GM19193 (cell line): ENCODE measurements around the gene KRTAP13-4.

ENCODE experiments used
- POLR2A ChIP-seq: IDR thresholded peaks from 4 replicates; pipeline ENCODE4 v1.6.1; 2011; ENCODE audit not compliant: insufficient read depth, insufficient read length; ENCODE audit errors: extremely low read depth

KRTAP13-4 gene, protein sequence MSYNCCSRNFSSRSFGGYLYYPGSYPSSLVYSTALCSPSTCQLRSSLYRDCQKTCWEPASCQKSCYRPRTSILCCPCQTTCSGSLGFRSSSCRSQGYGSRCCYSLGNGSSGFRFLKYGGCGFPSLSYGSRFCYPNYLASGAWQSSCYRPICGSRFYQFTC

DNA sequence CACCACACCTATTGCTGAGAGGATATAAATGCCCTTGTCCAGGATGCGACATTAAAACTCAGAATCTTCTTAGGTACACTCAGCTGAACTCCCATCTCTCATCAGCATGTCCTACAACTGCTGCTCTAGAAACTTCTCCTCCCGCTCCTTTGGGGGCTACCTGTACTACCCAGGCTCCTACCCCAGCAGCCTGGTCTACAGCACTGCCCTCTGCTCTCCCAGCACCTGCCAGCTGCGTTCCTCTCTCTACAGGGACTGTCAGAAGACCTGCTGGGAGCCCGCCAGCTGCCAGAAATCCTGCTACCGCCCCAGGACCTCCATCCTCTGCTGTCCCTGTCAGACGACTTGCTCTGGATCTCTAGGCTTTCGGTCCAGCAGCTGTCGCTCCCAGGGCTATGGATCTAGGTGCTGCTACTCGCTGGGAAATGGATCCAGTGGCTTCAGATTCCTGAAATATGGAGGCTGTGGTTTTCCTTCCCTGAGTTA is at the start of gene KRTAP13-4:
Gene KRTAP13-4 (plus strand): TSS at position 51 of the 486 bp plus-strand sequence. CDS start 56 bp downstream, at position 107.
- no peak for TF ChIP-seq POLR2A

DNA sequence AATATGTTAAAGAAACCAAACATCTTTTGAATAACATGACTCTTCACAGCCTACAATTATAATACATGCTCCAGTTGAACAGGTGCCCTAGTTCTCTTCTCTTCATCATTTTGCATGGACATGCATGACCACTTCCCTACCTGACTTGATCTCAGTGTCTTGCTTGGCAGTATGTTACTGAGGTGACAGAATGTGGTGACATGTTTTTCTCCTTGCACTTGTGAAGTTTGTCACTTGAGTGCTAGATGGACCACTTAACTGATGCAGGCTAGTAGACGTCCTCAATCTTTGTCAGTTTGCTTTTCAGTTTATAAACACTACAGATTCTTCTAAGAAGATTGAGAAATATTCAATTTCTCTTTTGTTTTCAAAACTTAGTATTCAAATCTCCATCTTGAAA is 47.8 kb upstream of the KRTAP13-4 start:
- no peak for TF ChIP-seq POLR2A

DNA sequence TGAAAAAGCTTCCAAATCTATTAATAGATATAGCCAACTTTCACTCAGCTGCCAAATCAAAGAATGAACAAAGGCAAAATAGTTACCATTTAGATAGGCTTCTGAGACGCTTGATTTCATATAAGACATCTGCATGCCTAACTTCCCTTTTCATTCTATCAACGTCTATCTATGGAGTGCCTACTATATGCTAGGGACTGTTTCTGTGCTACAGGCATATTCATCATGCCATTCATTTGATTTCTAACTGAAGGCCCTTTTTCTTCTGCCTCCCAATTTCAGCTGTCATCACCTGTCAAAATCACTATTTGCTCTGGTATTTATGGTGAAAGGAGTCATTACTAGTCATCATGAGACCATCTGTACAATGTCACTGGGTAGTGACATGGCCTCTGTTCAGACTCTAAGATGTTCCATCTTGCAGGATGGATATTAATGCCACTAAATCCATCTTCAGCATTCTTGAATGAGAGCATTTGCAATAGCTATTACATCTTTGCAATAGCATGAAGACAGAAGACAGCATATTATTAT is 38.5 kb upstream of the KRTAP13-4 start:
- no peak for TF ChIP-seq POLR2A

DNA sequence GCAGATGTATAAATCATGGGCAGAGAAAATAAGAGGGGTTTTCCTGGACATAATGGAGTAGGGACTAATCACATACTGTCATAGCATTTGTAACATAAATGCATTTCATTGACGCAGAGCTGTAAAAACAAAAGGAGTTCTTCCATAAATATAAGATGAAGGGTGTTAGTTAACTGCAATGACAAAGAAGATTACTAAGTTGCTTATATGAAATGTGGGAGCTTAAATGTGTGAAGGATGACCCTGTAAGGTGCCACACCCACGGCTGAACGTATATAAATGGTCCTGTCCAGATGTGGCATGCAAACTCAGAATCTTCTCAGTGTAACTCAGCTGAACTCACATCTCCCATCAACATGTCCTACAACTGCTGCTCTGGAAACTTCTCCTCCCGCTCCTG is 34.3 kb upstream of the KRTAP13-4 start, which contains the start of gene KRTAP13-1:
Gene KRTAP13-1 (plus strand): TSS at position 301 of the 400 bp plus-strand sequence. CDS start 56 bp downstream, at position 357.
- TF ChIP-seq POLR2A: no peak

DNA sequence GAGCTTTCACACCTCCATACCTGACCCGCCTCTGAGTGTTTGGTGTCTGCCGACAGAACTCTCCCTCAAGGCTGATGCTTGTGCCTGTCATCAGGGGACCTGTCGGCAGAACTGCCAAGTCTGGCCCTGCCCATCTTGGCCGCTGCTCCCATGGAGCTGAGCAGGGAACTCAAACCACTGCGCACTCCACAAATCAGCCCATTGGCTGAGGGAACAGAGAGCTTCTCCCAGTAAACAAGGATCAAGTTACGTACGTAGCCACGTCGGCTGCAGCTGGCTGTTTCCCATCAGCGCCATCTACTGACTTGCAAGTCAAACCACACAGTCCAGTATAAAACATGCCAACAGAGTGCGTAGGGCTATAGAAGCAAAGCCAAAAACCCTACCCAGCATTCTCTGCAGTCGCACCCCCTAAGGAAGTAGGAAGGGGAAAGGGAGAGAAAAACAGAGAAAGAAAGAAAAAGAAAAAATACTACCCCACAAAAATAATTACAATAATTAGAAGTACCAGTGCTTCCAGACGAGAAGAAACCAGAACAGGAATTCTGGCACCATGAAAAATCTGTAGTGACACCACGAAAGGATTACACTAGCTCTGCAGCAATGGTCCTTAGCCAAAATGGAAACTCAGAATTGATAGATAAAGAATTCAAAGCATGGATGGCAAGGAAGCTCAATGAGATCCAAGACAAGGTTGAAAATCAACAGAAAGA is 21.1 kb upstream of the KRTAP13-4 start:
- no peak for TF ChIP-seq POLR2A

DNA sequence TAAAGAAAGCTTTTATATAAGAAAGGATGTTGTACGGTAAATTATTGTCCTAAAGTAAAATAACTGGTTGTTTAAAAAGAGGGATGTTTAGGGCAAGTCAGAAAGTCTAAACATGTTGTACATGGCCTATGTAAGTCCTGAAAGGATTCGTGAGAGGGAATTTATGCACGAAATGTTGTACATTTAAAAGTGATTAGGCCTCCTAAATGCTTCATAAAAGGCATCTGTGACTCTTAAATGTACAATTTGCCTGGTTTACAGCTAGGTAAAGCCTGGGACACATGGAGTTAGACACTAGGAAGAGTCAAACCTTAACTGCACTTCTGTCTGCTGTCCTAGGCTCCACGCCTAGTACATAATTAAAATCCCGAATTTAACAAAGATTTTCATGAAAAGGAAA is 14.0 kb upstream of the KRTAP13-4 start:
- no peak for TF ChIP-seq POLR2A

DNA sequence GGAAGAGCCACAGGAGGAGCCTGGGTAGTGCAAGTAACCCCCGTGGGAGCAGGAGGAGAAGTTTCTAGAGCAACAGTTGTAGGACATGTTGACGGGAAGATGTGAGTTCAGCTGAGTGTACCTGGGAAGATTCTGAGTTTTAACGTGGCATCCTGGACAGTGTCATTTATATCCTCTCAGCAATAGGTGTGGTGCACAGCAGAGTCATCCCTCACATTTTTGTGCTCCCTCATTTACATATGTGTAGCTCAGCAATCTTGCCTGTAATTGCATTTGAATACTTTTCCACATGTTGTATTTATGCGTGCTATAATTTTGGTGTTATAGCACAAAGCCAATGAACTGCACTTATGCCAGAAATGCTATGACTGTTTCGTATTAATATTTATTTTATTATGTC is 4.2 kb upstream of the KRTAP13-4 start, which contains the start of gene KRTAP13-3:
Gene KRTAP13-3 (minus strand): TSS at position 101 of the 400 bp plus-strand sequence. CDS start 14 bp downstream, at position 87.
- no peak for TF ChIP-seq POLR2A

DNA sequence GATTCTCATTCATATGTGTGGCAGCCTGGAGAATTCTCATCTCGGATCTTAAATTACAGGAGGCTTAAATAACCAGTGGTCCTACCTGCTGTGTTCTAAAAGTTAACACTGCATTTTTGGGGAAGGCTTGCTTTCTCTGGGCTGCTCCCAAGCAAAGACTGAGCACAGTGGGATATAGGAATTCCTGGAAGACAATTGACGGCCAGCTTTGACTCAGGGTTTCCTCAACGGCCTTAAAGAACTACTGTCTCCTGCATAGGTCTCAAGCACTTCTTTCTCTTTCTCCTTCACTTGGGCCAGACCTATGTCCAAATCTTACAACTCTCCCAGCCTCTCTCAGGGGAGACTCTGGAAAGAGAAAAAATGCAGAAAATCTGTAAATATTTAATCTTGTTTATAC is 3.3 kb upstream of the KRTAP13-4 start:
- TF ChIP-seq POLR2A: no peak

DNA sequence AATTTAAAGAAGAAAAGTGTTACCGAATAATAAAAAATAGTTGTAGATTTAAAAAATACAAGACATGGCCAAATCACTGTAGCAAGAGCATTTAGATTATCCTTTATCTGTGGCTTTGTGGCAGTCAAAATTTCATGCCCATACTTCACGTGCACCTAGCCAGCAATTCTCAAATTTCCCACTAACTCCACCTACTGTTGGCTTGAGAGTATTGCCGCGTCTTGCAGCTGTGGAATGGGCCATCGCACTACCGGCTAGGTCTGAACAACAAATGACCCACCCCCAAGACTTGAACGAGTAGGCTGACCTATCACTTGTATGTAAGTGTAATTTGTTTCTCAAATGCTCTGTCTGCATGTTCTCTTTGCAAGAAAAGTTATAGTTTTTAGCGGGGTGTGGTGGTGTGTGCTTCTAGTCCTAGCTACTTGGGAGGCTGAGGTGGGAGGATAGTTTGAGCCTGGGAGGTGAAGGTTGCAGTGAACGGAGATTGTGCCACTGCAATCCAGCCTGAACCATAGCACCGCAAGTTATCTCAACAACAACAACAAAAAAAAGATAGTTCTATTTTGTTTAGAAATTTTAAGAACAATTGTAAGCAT is 4.1 kb downstream of the KRTAP13-4 start:
- no peak for TF ChIP-seq POLR2A

DNA sequence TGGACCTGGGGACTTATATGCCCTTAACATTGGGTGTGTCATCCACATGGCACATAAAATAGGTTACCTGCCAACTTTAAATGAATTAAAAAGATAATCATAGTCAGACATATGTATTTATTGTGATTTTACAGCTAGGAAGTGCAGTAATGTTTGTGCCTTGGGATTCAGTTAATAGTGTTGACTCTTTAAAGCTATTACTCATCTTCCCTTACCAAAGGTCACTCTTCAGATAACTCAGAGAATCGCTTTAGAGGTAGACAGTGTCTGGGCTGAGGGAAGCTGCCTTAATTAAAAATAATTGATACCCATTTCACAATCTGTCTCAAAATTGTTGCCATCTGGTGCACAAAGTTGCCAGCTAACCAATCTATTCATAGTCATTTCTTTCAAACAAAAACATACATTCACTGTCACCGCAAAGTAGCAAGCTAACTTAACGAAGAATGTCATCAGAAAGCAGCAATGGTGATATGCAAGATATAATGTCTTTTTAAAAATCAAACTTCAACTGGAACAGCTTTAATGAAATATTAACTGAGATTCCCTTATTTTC is 7.1 kb downstream of the KRTAP13-4 start:
- TF ChIP-seq POLR2A: no peak

DNA sequence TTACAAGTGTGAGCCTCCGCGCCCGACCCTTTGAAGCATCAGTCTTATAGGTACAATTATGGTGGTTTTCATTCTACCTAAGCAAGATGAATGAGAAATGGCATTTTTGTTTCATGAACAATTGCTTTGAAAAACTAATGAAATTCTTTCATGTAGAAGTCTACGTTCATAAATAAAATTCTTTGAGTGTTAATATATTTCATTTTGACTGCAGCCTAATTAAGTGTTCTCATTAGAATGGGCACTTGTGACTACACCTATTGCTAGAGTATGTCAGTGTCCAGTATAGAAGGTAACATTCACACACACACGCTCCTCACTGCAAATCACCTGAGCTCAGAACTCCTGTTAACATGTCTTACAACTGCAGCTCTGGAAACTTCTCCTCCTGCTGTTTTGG is 10.0 kb downstream of the KRTAP13-4 start, which contains the start of gene KRTAP15-1:
Gene KRTAP15-1 (plus strand): TSS at position 301 of the 400 bp plus-strand sequence. CDS start 53 bp downstream, at position 354.
- TF ChIP-seq POLR2A: no peak

DNA sequence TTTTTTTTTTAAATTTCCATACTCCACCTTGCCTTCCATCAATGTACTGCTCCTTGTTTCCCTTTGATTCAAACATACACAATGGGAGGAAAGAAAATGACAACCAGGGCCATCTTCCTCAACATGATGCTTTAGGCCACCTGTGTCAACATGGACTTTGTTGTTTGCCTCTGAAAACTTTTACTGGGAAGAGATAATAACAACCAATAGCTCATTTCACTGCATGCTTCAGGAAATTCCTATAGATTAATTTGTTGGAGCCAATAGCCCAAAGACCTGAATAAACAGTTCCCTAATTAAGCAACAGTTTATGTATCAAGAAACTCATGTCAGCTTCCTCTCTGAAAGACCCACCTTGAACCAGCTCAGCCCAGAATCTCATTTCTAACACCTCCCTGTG is 13.2 kb downstream of the KRTAP13-4 start:
- TF ChIP-seq POLR2A: no peak

DNA sequence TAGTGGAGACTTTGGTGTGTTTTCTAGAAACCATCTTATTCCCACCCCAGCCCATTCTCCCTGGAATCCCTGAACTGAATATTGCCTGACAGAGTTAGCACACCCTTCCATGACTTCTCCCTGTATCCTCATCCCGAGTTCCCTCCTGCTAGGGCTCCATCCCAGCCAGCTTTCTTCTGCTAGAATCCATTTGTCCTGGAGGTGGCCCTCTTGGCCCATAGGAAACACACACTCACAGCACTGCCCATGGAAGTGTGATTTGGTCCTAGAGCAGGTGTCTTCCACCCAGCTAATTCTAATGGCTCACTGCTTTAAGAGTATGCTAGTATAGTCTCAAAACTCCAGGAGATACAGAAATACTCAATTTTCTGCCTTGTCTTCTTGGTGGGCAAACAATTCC is 14.2 kb downstream of the KRTAP13-4 start:
- TF ChIP-seq POLR2A: no peak

DNA sequence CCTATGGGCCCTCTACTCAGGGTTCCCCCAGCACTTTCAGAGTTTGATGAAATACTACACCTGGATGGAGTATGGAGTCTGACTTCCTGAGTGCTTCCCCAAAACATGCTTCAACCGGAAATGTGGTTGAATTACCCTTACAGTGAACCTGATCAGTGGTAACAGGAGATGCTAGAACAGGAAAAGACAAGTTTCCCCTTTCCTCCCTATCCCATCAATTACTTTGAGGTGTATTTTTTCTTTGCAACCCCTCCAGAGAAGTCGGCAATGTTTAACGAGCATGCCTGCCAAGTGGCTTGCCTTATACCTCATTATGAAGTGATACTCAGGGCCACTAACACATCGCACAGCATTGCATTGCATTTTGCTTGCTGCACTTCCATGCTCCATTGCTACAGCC is 17.0 kb downstream of the KRTAP13-4 start:
- no peak for TF ChIP-seq POLR2A

DNA sequence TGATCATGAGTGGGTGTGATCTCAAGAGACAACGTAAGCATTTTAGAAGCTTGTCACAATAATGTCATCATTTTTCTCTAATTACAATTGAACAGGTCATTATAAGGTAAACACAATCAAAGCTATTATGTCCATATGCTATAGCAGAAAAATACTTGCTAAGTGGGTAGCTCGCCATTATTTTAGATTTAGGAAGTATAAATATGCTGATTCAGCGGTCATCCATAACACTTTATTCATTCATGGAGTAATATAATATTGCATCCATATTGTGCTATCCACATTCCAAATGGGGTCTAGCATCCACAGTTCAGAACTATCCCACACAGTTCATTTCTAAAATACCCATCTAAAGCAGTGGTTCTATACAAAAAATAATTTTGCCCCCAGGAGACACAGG is 18.5 kb downstream of the KRTAP13-4 start:
- TF ChIP-seq POLR2A: no peak
